K562 (cell line): ENCODE measurements around the gene DNAJB6. TPM values are rescaled to one million over a fixed set of nuclear protein-coding genes. Genes with fewer than 3 reads are reported as not detected.

Experiments
- ATAC-seq: fragments of 200-7000 bp; cut with Tn5 transposase; 3 replicates; pipeline ENCODE4 v1.9.1; 2020; ENCODE audit warnings: moderate library complexity
- BruUV-seq: library from RNA; stranded (reverse); fragments of 400-500 nt; replicated peaks from 2 replicates; lab custom pipeline; 2021; lab: Mats Ljungman, UMichigan
- CTCF ChIA-PET: fragments of 300-600 bp; formaldehyde crosslinking; extraction: SDS; loops from one replicate; lab custom pipeline; 2021; ENCODE audit warnings: low intra/inter-chr PET ratio; lab: Yijun Ruan, JAX
- POLR2A ChIA-PET: fragments of 300-600, 350-650 bp; sonication (Branson Sonifier 250); formaldehyde crosslinking; extraction: SDS; loops from one replicate; lab custom pipeline; 2021; ENCODE audit warnings: antibody characterized with exemption, inconsistent platforms; lab: Yijun Ruan, JAX
- DNase-seq, 4 experiments: peaks; one replicate each; pipeline versions ENCODE4 v3.0.0 to v3.0.0-alpha.2; 2011 to 2018; ENCODE audit warnings: low spot score in 3 of 4, mixed read lengths in 3 of 4; ENCODE audit errors: extremely low read depth in 1 of 4
- FAIRE-seq: peaks from 2 replicates; lab custom pipeline; 2011; peaks lifted over from hg19 to GRCh38; lab: Jason Lieb, UNC
- H2AFZ ChIP-seq: 2 replicates; pipeline ENCODE4 v1.6.0; 2011; ENCODE audit warnings: low read depth, low read length, control low read depth, inconsistent platforms
- H3K27ac ChIP-seq: fragments of 200-600 bp; 3 replicates; pipeline ENCODE4 v1.8.0; 2011; ENCODE audit warnings: low read depth, mild to moderate bottlenecking, control low read depth, inconsistent platforms, low read length, moderate library complexity, mixed read lengths; ENCODE audit errors: extremely low read depth
- H3K27me3 ChIP-seq, 2 experiments: fragments of 300-600 bp in 1 of 2; 2 replicates in 1 of 2; 3 replicates in 1 of 2; pipeline versions ENCODE4 v1.6.0 to v1.8.0; 2011; ENCODE audit warnings: inconsistent platforms in 2 of 2, low read length in 2 of 2, mild to moderate bottlenecking in 1 of 2, mixed read lengths in 1 of 2, moderate library complexity in 1 of 2; ENCODE audit not compliant: control insufficient read depth in 2 of 2, insufficient read depth in 2 of 2
- H3K36me3 ChIP-seq: fragments of 300-600 bp; 3 replicates; pipeline ENCODE4 v1.8.0; 2011; ENCODE audit warnings: mild to moderate bottlenecking, low read length, inconsistent platforms; ENCODE audit not compliant: control insufficient read depth, insufficient read depth
- H3K4me1 ChIP-seq, 2 experiments: fragments of 200-600 bp in 1 of 2; replicated peaks in 1 of 2; 2 replicates in 1 of 2; 3 replicates in 1 of 2; pipeline versions ENCODE4 v1.5.1 to v1.8.0; 2011; ENCODE audit warnings: inconsistent platforms in 2 of 2, low read length in 2 of 2, mild to moderate bottlenecking in 1 of 2, mixed read lengths in 1 of 2, moderate library complexity in 1 of 2; ENCODE audit not compliant: control insufficient read depth in 2 of 2, insufficient read depth in 2 of 2
- H3K4me2 ChIP-seq: 2 replicates; pipeline ENCODE4 v1.6.1; 2011; ENCODE audit warnings: low read length, control low read depth, inconsistent platforms, mixed read lengths; ENCODE audit not compliant: insufficient read depth
- H3K4me3 ChIP-seq: fragments of 200-600 bp; sonication (generic), shearing (Covaris generic); 2 replicates; pipeline ENCODE4 v1.5.1; 2016; ENCODE audit warnings: control low read depth, inconsistent platforms
- H3K79me2 ChIP-seq: fragments of 200-600 bp; 3 replicates; pipeline ENCODE4 v1.8.0; 2011; ENCODE audit warnings: low read length, inconsistent platforms; ENCODE audit not compliant: control insufficient read depth, insufficient read depth
- H3K9ac ChIP-seq, 2 experiments: 2 replicates each; pipeline versions ENCODE4 v1.6.0 to v1.6.1; 2011; ENCODE audit warnings: low read depth in 2 of 2, low read length in 2 of 2, control low read depth in 1 of 2, inconsistent platforms in 1 of 2, mild to moderate bottlenecking in 1 of 2, mixed read lengths in 1 of 2; ENCODE audit not compliant: insufficient read depth in 1 of 2
- H3K9me1 ChIP-seq: one replicate; pipeline ENCODE4 v1.6.0; 2011; ENCODE audit warnings: inconsistent platforms, mild to moderate bottlenecking, low read length, moderate library complexity; ENCODE audit not compliant: control insufficient read depth, insufficient read depth
- H3K9me3 ChIP-seq: replicated peaks from 2 replicates; pipeline ENCODE4 v1.5.1; 2011; ENCODE audit warnings: low read depth, low read length, inconsistent platforms; ENCODE audit not compliant: control insufficient read depth, insufficient read depth
- H4K20me1 ChIP-seq: replicated peaks from 2 replicates; pipeline ENCODE4 v1.6.1; 2011; ENCODE audit warnings: low read length, inconsistent platforms, mixed read lengths; ENCODE audit not compliant: control insufficient read depth, insufficient read depth
- CBX8 ChIP-seq: fragments of 200-600 bp; sonication (generic); IDR thresholded peaks from 2 replicates; pipeline ENCODE4 v1.6.1; 2012; ENCODE audit warnings: borderline replicate concordance, mixed run types, low read depth, mild to moderate bottlenecking, moderate library complexity, mixed read lengths, low read length, control low read depth, inconsistent platforms; ENCODE audit not compliant: poor library complexity, severe bottlenecking; ENCODE audit errors: extremely low read depth
- CCAR2 ChIP-seq: fragments of 200-400 bp; formaldehyde crosslinking; IDR thresholded peaks from 2 replicates; pipeline ENCODE4 v1.6.1; 2017; ENCODE audit warnings: mild to moderate bottlenecking, low read depth, low read length
- CHD2 ChIP-seq: IDR thresholded peaks from 2 replicates; pipeline ENCODE4 v1.6.1; 2011; ENCODE audit warnings: low read depth, low read length
- FOXK2 ChIP-seq, 2 experiments: fragments of 450-650 bp; IDR thresholded peaks in 1 of 2; conservative IDR thresholded peaks in 1 of 2; 2 replicates each; pipeline ENCODE4 v1.6.1; 2016; ENCODE audit warnings: low read depth in 2 of 2, mild to moderate bottlenecking in 1 of 2
- GMEB1 ChIP-seq: fragments of 250-450 bp; sonication (Bioruptor Pico); IDR thresholded peaks from 2 replicates; pipeline ENCODE4 v1.4.0; 2020; ENCODE audit warnings: mild to moderate bottlenecking
- KAT8 ChIP-seq: fragments of 450-650 bp; IDR thresholded peaks from 2 replicates; pipeline ENCODE4 v1.6.1; 2016; ENCODE audit warnings: low read depth, mild to moderate bottlenecking
- MEF2D ChIP-seq: conservative IDR thresholded peaks from 2 replicates; pipeline ENCODE4 v1.6.1; 2016; ENCODE audit warnings: low read depth, missing genetic modification characterization, missing compliant biosample characterization
- NFE2 ChIP-seq: IDR thresholded peaks from 2 replicates; pipeline ENCODE4 v1.6.1; 2014; ENCODE audit warnings: antibody characterized with exemption, low read depth
- RBM25 ChIP-seq: fragments of 200-400 bp; formaldehyde crosslinking; IDR thresholded peaks from 2 replicates; pipeline ENCODE4 v1.6.1; 2018; ENCODE audit warnings: low read length, low read depth, moderate library complexity; ENCODE audit not compliant: severe bottlenecking
- SP1 ChIP-seq: sonication (generic); formaldehyde crosslinking; IDR thresholded peaks from 2 replicates; pipeline ENCODE4 v1.8.1; 2022; ENCODE audit warnings: mild to moderate bottlenecking, missing genetic modification reagents
- STAT5A ChIP-seq: IDR thresholded peaks from 2 replicates; pipeline ENCODE4 v1.6.1; 2012; ENCODE audit warnings: low read length, inconsistent platforms, borderline replicate concordance
- TBP ChIP-seq: optimal IDR thresholded peaks from 2 replicates; pipeline ENCODE3; 2011; ENCODE audit warnings: low read depth, low read length, improper control_type of control experiment
- TEAD4 ChIP-seq, 2 experiments: sonication (generic) in 1 of 2; formaldehyde crosslinking in 1 of 2; IDR thresholded peaks; 2 replicates each; pipeline versions ENCODE4 v1.6.1 to v1.8.0; 2012 to 2022; ENCODE audit warnings: borderline replicate concordance in 1 of 2, inconsistent platforms in 1 of 2, low read length in 1 of 2, mild to moderate bottlenecking in 1 of 2, missing genetic modification reagents in 1 of 2
- THRAP3 ChIP-seq: fragments of 450-650 bp; IDR thresholded peaks from 2 replicates; pipeline ENCODE4 v1.6.1; 2016; ENCODE audit warnings: mild to moderate bottlenecking, inconsistent platforms, borderline replicate concordance
- ZNF444 ChIP-seq: fragments of 250-450 bp; sonication (Bioruptor Pico); IDR thresholded peaks from 2 replicates; pipeline ENCODE4 v1.4.0; 2020; ENCODE audit warnings: mild to moderate bottlenecking, moderate library complexity
- WGBS: fragments of 100-300 bp; shearing (Covaris generic); methylation state at CpG from one replicate; pipeline ENCODE4 v1.1.6; 2016; ENCODE audit warnings: low coverage, mixed read lengths; ENCODE audit not compliant: insufficient coverage; ENCODE audit errors: missing lambda C conversion rate; 5-methylcytosine and 5-hydroxymethylcytosine counted together
- in situ Hi-C: fragments of 300-500 bp; cut with MboI; formaldehyde crosslinking; loops from 4 replicates; pipeline ENCODE4 v1.15.0; 2018; ENCODE audit warnings: inconsistent platforms, mixed read lengths
- intact Hi-C: fragments of 100-400 bp; cut with micrococcal nuclease; formaldehyde crosslinking; loops from 2 replicates; pipeline ENCODE4 v1.14.2; 2022
- polyA plus RNA-seq, 8 experiments: library from polyadenylated mRNA; depleted of rRNA in 4 of 8; stranded (reverse) in 5 of 8; unstranded in 3 of 8; fragments of >200 nt; fragmentation: Nextera tagmentation in 2 of 8; fragmentation: Illumina TruSeq in 1 of 8; extraction: Ambion mirVana in 2 of 8; extraction: Trizol in 1 of 8; gene quantifications; 2 replicates each; pipeline versions ENCODE4 v1.2.1 to v1.2.3, GENCODE V29; 2011 to 2014; ENCODE audit warnings: inconsistent platforms in 1 of 8, missing spikeins in 1 of 8
- total RNA-seq, 7 experiments: library from RNA; depleted of rRNA in 6 of 7; stranded (reverse); fragments of >200 nt in 6 of 7; fragmentation: Illumina TruSeq in 2 of 7; extraction: Trizol in 2 of 7; gene quantifications; 2 replicates each; pipeline versions ENCODE4 v1.2.1 to v1.2.3, GENCODE V29; 2011 to 2021; ENCODE audit warnings: low replicate concordance in 1 of 7
- TF ChIP-seq, protein P1 (sequence below), 2 experiments: fragments of 250-450 bp in 1 of 2; fragments of 450-650 bp in 1 of 2; sonication (Bioruptor Pico) in 1 of 2; IDR thresholded peaks; 2 replicates each; pipeline versions ENCODE4 v1.6.1 to v1.8.0; 2016 to 2021; ENCODE audit warnings: mild to moderate bottlenecking in 2 of 2, moderate library complexity in 2 of 2, missing compliant biosample characterization in 1 of 2, missing genetic modification characterization in 1 of 2

The DNAJB6 gene
- total and polyA plus RNA-seq, 9 of the 15 experiments (the other 6 are each of a cell fraction or from before 2014, with no cell fraction given): 84.5 to 158 (median 135) TPM

- Histone ChIP-seq H3K9me1 (no peaks in the 10 kb centered on the region), H3K9me3 (no peaks in the 10 kb centered on the region), H3K79me2 (peaks cover 48% of the 10 kb centered on the region), H3K27me3 (no peaks in the 10 kb centered on the region), H3K36me3 (peaks cover 88% of the 10 kb centered on the region), H4K20me1 (peaks cover 14% of the 10 kb centered on the region; the same call in 1 of the 2 replicates), H3K27ac (no peak overlapping the region), H3K9ac (no peak overlapping the region), H3K4me2 (no peak overlapping the region), H3K4me3 (no peak overlapping the region), H2AFZ (no peak overlapping the region), H3K4me1 (peaks cover 0 to 4% of the 10 kb centered on the region in 2 experiments; a peak in 2 of 5 replicates)
- ChIA-PET POLR2A (interaction anchor here (0.6 to 1.8 kb wide), 7 partner anchors 8 to 391 kb away, joined by 3 to 7 read pairs (median 3); no protein-coding TSS in a partner anchor), CTCF (no interaction called here)
- 97% methylated on average over 5 of the region's 5 CpGs for WGBS
- TF ChIP-seq NFE2: no peak
- TF ChIP-seq THRAP3: no peak
- TF ChIP-seq SP1 (CRISPR knock-in tag): no peak
- TF ChIP-seq STAT5A: no peak
- no peak for TF ChIP-seq FOXK2 (conservative IDR thresholded peaks at IDR 0.05 in 1 of 2, IDR thresholded peaks at IDR 0.05 in 1 of 2; ENCODE audit: low read depth in 2 of 2)
- TF ChIP-seq CHD2: no peak
- no peak for TF ChIP-seq CBX8
- TF ChIP-seq CCAR2: no peak
- no peak for TF ChIP-seq TBP
- no peak for TF ChIP-seq TEAD4 (IDR thresholded peaks at IDR 0.05; ENCODE audit: low read length)
- TF ChIP-seq TEAD4 (CRISPR knock-in tag; IDR thresholded peaks at IDR 0.05; ENCODE audit: borderline replicate concordance): no peak
- TF ChIP-seq, protein P1, sequence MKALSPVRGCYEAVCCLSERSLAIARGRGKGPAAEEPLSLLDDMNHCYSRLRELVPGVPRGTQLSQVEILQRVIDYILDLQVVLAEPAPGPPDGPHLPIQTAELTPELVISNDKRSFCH (CRISPR knock-in tag; IDR thresholded peaks at IDR 0.05): no peak
- TF ChIP-seq, protein P1 (tag; IDR thresholded peaks at IDR 0.05): no peak
- TF ChIP-seq KAT8: no peak
- no peak for TF ChIP-seq RBM25
- no peak for TF ChIP-seq ZNF444 (CRISPR knock-in tag)
- no peak for TF ChIP-seq GMEB1 (CRISPR knock-in tag)
- TF ChIP-seq MEF2D (tag): no peak
- in situ Hi-C loops (no loop called here), intact Hi-C loops (no loop called here)
- BruUV-seq: no TSS peak
- no peak for DNase-seq
- no peak for ATAC-seq
- FAIRE-seq: no peak
Measured at GRCh38 chr7:157383868-157384267, 47.1 kb downstream of the DNAJB6 start.
